Right renal pelvis (tissue), 4 donors: Measurements from ENCODE around the gene LRRC8A. TPM values are rescaled to one million over a fixed set of nuclear protein-coding genes. Genes with fewer than 3 reads are reported as not detected.
A peak's percentile ranks its signal among the peaks of the same experiment; 100 is the strongest.
"Not testable (repeated sequence)": the region's sequence is repeated elsewhere in the genome, so short reads cannot be mapped to it uniquely, and the experiment has no call there.

ENCODE experiments used
- DNase-seq, 4 donors: peaks; one replicate each; pipeline ENCODE4 v3.0.0-alpha.2; 2013; ENCODE audit warnings: low read depth in 4 of 4, low spot score in 3 of 4, missing footprints in 1 of 4
- polyA plus RNA-seq, 4 donors: library from polyadenylated mRNA; unstranded; fragments of 120-200 nt; gene quantifications; one replicate each; pipeline ENCODE4 v1.2.1, GENCODE V29; 2013; ENCODE audit not compliant: insufficient read length in 4 of 4

Gene LRRC8A
- polyA plus RNA-seq, result 10 to 100 TPM; 29.5 to 34.3 (median 30.6) TPM

GRCh38 chr9:128881884-128882676 lies at the start of gene LRRC8A, which contains the start of gene KYAT1:
Gene LRRC8A (plus strand): TSS chr9:128882133. CDS start chr9:128907165, 25,032 bp downstream.
Gene KYAT1 (minus strand): TSS chr9:128881950. CDS start chr9:128845405, 36,545 bp downstream.
- DNase-seq, result peak; percentile 90 to 94 (median 94)

- DNase-seq, result no peak
These were observed 48.2 kb upstream of the LRRC8A start for GRCh38 chr9:128833696-128834095.

- DNase-seq, result no peak
These were observed 46.4 kb upstream of the LRRC8A start for GRCh38 chr9:128835246-128836210.

- no peak for DNase-seq
These were observed 45.3 kb upstream of the LRRC8A start for GRCh38 chr9:128836509-128837145.

GRCh38 chr9:128838338-128838737 lies 43.6 kb upstream of the LRRC8A start:
- DNase-seq, result no peak

GRCh38 chr9:128840524-128840923 lies 41.4 kb upstream of the LRRC8A start:
- no peak for DNase-seq

- no peak for DNase-seq
These were observed 40.0 kb upstream of the LRRC8A start for GRCh38 chr9:128841694-128842492.

GRCh38 chr9:128843171-128843570 lies 38.8 kb upstream of the LRRC8A start:
- DNase-seq, result not testable (repeated sequence)

GRCh38 chr9:128845186-128845931 lies 36.6 kb upstream of the LRRC8A start:
- no peak for DNase-seq

- DNase-seq, result no peak
These were observed 35.3 kb upstream of the LRRC8A start for GRCh38 chr9:128846680-128847030.

- no peak for DNase-seq
These were observed 34.1 kb upstream of the LRRC8A start for GRCh38 chr9:128847803-128848202.

- DNase-seq, result not testable (repeated sequence)
These were observed 30.9 kb upstream of the LRRC8A start for GRCh38 chr9:128851024-128851423.

- DNase-seq, result not testable (repeated sequence)
These were observed 29.9 kb upstream of the LRRC8A start for GRCh38 chr9:128851779-128852600.

GRCh38 chr9:128852646-128853045 lies 29.3 kb upstream of the LRRC8A start:
- DNase-seq, result not testable (repeated sequence)

GRCh38 chr9:128854454-128854853 lies 27.5 kb upstream of the LRRC8A start:
- not testable (repeated sequence) for DNase-seq

- DNase-seq, result not testable (repeated sequence)
These were observed 23.5 kb upstream of the LRRC8A start for GRCh38 chr9:128858476-128858875.

- no peak for DNase-seq
These were observed 21.0 kb upstream of the LRRC8A start for GRCh38 chr9:128860937-128861336.

- DNase-seq, result no peak
These were observed 20.4 kb upstream of the LRRC8A start for GRCh38 chr9:128861501-128861900.
